ENCODE results near the gene COL25A1. TPM values are rescaled to one million over a fixed set of nuclear protein-coding genes. Genes with fewer than 3 reads are reported as not detected.

COL25A1 gene
- total and polyA plus RNA-seq, 11 donors, result 0.19 to 1.8 (median 0.50) TPM

DNA sequence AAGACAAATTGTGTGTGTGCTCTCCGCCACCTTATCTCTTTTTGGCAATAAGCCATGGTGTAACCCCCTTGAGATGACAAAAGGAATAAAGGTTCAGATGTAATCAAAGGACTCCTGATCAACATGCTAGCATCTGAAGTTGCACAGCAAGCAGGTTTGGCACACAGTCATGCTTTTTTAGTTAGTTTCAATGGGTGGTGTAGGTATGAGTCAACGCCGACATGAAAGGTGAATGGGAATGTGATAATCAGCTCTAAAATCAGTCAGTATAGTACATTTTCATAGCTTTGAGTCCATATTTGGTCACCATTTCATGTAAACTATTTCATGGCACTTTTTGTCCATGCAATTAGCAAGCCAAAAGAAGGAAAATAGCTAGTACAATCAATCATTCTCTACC, 489.2 kb downstream of the COL25A1 start:
- no peak overlapping the region for H3K27ac ChIP-seq
- H3K4me1 ChIP-seq, result no peaks in the 10 kb centered on the region
- H3K4me3 ChIP-seq, result no peak overlapping the region
- no peaks in the 10 kb centered on the region for H3K27me3 ChIP-seq
- 79 to 87% (median 84%) methylated on average over 3 of the region's 3 CpGs for WGBS, 4 donors
- TF ChIP-seq CTCF (IDR thresholded peaks at IDR 0.05), result no peak
- no peak for TF ChIP-seq POLR2A (IDR thresholded peaks at IDR 0.05)
- intact Hi-C loops (cut with DNase I), result no loop called here
- DNase-seq, result no peak
- no peak for ATAC-seq
- no peaks in the 10 kb centered on the region for H3K36me3 ChIP-seq
- H3K9me3 ChIP-seq, result no peaks in the 10 kb centered on the region

- Histone ChIP-seq H3K36me3 (no peaks in the 10 kb centered on the region), H3K4me1 (no peaks in the 10 kb centered on the region), H3K4me3 (no peak overlapping the region), H3K27me3 (no peaks in the 10 kb centered on the region), H3K27ac (no peak overlapping the region), H3K9me3 (no peaks in the 10 kb centered on the region)
- no peak for TF ChIP-seq POLR2A (IDR thresholded peaks at IDR 0.05)
- no peak for TF ChIP-seq CTCF (IDR thresholded peaks at IDR 0.05)
- 79 to 94% (median 92%) methylated on average over 1 of the region's 1 CpG for WGBS, 4 donors
- ATAC-seq (no peak), DNase-seq (no peak)
- intact Hi-C loops (cut with DNase I), result no loop called here
Measured at GRCh38 chr4:108811486-108811885, 491.0 kb downstream of the COL25A1 start.

- H3K9me3 ChIP-seq, result no peaks in the 10 kb centered on the region
Measured at GRCh38 chr4:108810087-108810486, 492.4 kb downstream of the COL25A1 start.

GRCh38 chr4:108804648-108805273, 497.7 kb downstream of the COL25A1 start:
- H3K27ac ChIP-seq, result no peak overlapping the region
- intact Hi-C loops (cut with DNase I), result no loop called here
- H3K36me3 ChIP-seq, result no peaks in the 10 kb centered on the region
- no peak for DNase-seq
- no peak for ATAC-seq
- no peak overlapping the region for H3K4me3 ChIP-seq
- 83 to 90% (median 87%) methylated on average over 5 of the region's 5 CpGs for WGBS, 4 donors
- TF ChIP-seq CTCF (IDR thresholded peaks at IDR 0.05), result no peak
- H3K9me3 ChIP-seq, result no peaks in the 10 kb centered on the region
- H3K27me3 ChIP-seq, result no peaks in the 10 kb centered on the region
- no peaks in the 10 kb centered on the region for H3K4me1 ChIP-seq

More at GRCh38 chr4:108810087-108810486, 492.4 kb downstream of the COL25A1 start:
- Histone ChIP-seq H3K4me1 (no peaks in the 10 kb centered on the region), H3K4me3 (no peak overlapping the region), H3K36me3 (no peaks in the 10 kb centered on the region), H3K27ac (no peak overlapping the region), H3K27me3 (no peaks in the 10 kb centered on the region)
- ATAC-seq (no peak), DNase-seq (no peak)
- 85 to 91% (median 89%) methylated on average over 1 of the region's 1 CpG for WGBS, 4 donors
- intact Hi-C loops (cut with DNase I), result no loop called here
- TF ChIP-seq POLR2A (IDR thresholded peaks at IDR 0.05) (no peak), CTCF (IDR thresholded peaks at IDR 0.05) (no peak)

All from heart left ventricle (tissue), 16 donors.